Measurements from ENCODE around the gene DNAAF5. TPM values are rescaled to one million over a fixed set of nuclear protein-coding genes. Genes with fewer than 3 reads are reported as not detected.

The DNAAF5 gene
- total and polyA plus RNA-seq, 9 of the 15 experiments (the other 6 are each of a cell fraction or from before 2014, with no cell fraction given) = 3.1 to 69.7 (median 19.1) TPM

- TF ChIP-seq ZNF518B (CRISPR knock-in tag; IDR thresholded peaks at IDR 0.05) = no peak
These were observed at the start of gene DNAAF5 (continued) for GRCh38 chr7:726084-726853.

- BruUV-seq (replicated peaks) = no TSS peak
- no peak for DNase-seq (ENCODE audit: extremely low read depth in 1 of 4, low spot score in 3 of 4)
- no peak for TF ChIP-seq CAMTA2 (CRISPR knock-in tag; conservative IDR thresholded peaks at IDR 0.05)
- TF ChIP-seq NFYB (IDR thresholded peaks at IDR 0.05; ENCODE audit: extremely low read depth, insufficient read length) = no peak
- TF ChIP-seq SMAD2 (IDR thresholded peaks at IDR 0.05; ENCODE audit: low read depth, low read length) = no peak
- TF ChIP-seq ZKSCAN3 (CRISPR knock-in tag; IDR thresholded peaks at IDR 0.05) = no peak
- TF ChIP-seq, protein P1, sequence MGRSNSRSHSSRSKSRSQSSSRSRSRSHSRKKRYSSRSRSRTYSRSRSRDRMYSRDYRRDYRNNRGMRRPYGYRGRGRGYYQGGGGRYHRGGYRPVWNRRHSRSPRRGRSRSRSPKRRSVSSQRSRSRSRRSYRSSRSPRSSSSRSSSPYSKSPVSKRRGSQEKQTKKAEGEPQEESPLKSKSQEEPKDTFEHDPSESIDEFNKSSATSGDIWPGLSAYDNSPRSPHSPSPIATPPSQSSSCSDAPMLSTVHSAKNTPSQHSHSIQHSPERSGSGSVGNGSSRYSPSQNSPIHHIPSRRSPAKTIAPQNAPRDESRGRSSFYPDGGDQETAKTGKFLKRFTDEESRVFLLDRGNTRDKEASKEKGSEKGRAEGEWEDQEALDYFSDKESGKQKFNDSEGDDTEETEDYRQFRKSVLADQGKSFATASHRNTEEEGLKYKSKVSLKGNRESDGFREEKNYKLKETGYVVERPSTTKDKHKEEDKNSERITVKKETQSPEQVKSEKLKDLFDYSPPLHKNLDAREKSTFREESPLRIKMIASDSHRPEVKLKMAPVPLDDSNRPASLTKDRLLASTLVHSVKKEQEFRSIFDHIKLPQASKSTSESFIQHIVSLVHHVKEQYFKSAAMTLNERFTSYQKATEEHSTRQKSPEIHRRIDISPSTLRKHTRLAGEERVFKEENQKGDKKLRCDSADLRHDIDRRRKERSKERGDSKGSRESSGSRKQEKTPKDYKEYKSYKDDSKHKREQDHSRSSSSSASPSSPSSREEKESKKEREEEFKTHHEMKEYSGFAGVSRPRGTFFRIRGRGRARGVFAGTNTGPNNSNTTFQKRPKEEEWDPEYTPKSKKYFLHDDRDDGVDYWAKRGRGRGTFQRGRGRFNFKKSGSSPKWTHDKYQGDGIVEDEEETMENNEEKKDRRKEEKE (IDR thresholded peaks at IDR 0.05; ENCODE audit: borderline replicate concordance in 1 of 2, control insufficient read depth in 1 of 2, low read depth in 2 of 2, low read length in 1 of 2) = no peak
- TF ChIP-seq KLF13 (tag; IDR thresholded peaks at IDR 0.05; ENCODE audit: borderline replicate concordance, low read depth) = no peak
- TF ChIP-seq ZNF586 (CRISPR knock-in tag; conservative IDR thresholded peaks at IDR 0.05) = no peak
- no peak for TF ChIP-seq MCM3 (IDR thresholded peaks at IDR 0.05)
- no peak for TF ChIP-seq ILK (tag; IDR thresholded peaks at IDR 0.05; ENCODE audit: borderline replicate concordance, low read depth)
- no peak for TF ChIP-seq TGIF2 (CRISPR knock-in tag; IDR thresholded peaks at IDR 0.05)
- TF ChIP-seq, protein P2, sequence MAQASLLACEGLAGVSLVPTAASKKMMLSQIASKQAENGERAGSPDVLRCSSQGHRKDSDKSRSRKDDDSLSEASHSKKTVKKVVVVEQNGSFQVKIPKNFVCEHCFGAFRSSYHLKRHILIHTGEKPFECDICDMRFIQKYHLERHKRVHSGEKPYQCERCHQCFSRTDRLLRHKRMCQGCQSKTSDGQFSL (CRISPR knock-in tag; IDR thresholded peaks at IDR 0.05) = no peak
- TF ChIP-seq, protein P2 (tag; IDR thresholded peaks at IDR 0.05) = no peak
These were observed 49.5 kb upstream of the DNAAF5 start for GRCh38 chr7:676972-677385.

More at GRCh38 chr7:676972-677385, 49.5 kb upstream of the DNAAF5 start:
- Histone ChIP-seq H3K9me1 (ENCODE audit: control insufficient read depth, insufficient read depth, low read length) (no peaks in the 10 kb centered on the region), H3K9me3 (replicated peaks; ENCODE audit: control insufficient read depth, insufficient read depth, low read depth, low read length) (peaks cover 21% of the 10 kb centered on the region), H3K4me3 (no peak overlapping the region), H3K79me2 (ENCODE audit: control insufficient read depth, insufficient read depth, low read length) (no peaks in the 10 kb centered on the region), H3K27me3 (ENCODE audit: control insufficient read depth in 2 of 2, insufficient read depth in 2 of 2, low read length in 2 of 2) (no peaks in the 10 kb centered on the region), H3K4me1 (replicated peaks in 1 of 2; ENCODE audit: control insufficient read depth in 2 of 2, insufficient read depth in 2 of 2, low read length in 2 of 2) (no peaks in the 10 kb centered on the region), H3K4me2 (ENCODE audit: insufficient read depth, low read length) (no peak overlapping the region), H3K27ac (ENCODE audit: extremely low read depth, low read depth, low read length) (no peak overlapping the region), H4K20me1 (replicated peaks; ENCODE audit: control insufficient read depth, insufficient read depth, low read length) (no peaks in the 10 kb centered on the region), H2AFZ (ENCODE audit: low read depth, low read length) (no peak overlapping the region), H3K36me3 (ENCODE audit: control insufficient read depth, insufficient read depth, low read length) (peaks cover 39% of the 10 kb centered on the region; the same call in 2 of the 3 replicates), H3K9ac (ENCODE audit: insufficient read depth in 1 of 2, low read depth in 2 of 2, low read length in 2 of 2) (no peak overlapping the region)
- intact Hi-C loops (cut with micrococcal nuclease) (no loop called here), in situ Hi-C loops (cut with MboI) (no loop called here)
- 94% methylated on average over 11 of the region's 23 CpGs for WGBS (ENCODE audit: insufficient coverage, low coverage, missing lambda C conversion rate)
- ATAC-seq (no peak), FAIRE-seq (no peak)
- CTCF ChIA-PET (ENCODE audit: low intra/inter-chr PET ratio) = no interaction called here
- POLR2A ChIA-PET = no interaction called here

Measured in K562 (cell line).